Karpas-422 (cell line): ENCODE results near the gene HES7. TPM values are rescaled to one million over a fixed set of nuclear protein-coding genes. Genes with fewer than 3 reads are reported as not detected.
"Not testable (repeated sequence)": the region's sequence is repeated elsewhere in the genome, so short reads cannot be mapped to it uniquely, and the experiment has no call there.

Experiments used
- DNase-seq: peaks from one replicate; pipeline ENCODE4 v3.0.0-alpha.2; 2015
- H2AFZ ChIP-seq: fragments of 200-600 bp; sonication (generic); 2 replicates; pipeline ENCODE4 v1.6.1; 2014; ENCODE audit warnings: antibody characterized with exemption, low read length, mixed read lengths
- H3K27ac ChIP-seq: fragments of 200-600 bp; sonication (generic); 2 replicates; pipeline ENCODE4 v1.5.1; 2014; ENCODE audit warnings: mild to moderate bottlenecking, low read length, moderate library complexity
- H3K27me3 ChIP-seq: fragments of 200-600 bp; sonication (generic); 2 replicates; pipeline ENCODE4 v1.6.1; 2014; ENCODE audit warnings: low read length, mixed read lengths
- H3K36me3 ChIP-seq: fragments of 200-600 bp; sonication (generic); 2 replicates; pipeline ENCODE4 v1.6.1; 2014; ENCODE audit warnings: low read length, mixed read lengths; ENCODE audit not compliant: insufficient read depth
- H3K4me1 ChIP-seq: fragments of 200-600 bp; sonication (generic); 2 replicates; pipeline ENCODE4 v1.6.1; 2014; ENCODE audit warnings: mild to moderate bottlenecking, low read length, mixed read lengths
- H3K4me2 ChIP-seq: fragments of 200-600 bp; sonication (generic); 2 replicates; pipeline ENCODE4 v1.6.1; 2014; ENCODE audit warnings: low read length, low read depth, mild to moderate bottlenecking; ENCODE audit not compliant: poor library complexity, severe bottlenecking
- H3K4me3 ChIP-seq: fragments of 200-600 bp; sonication (generic); 2 replicates; pipeline ENCODE4 v1.5.1; 2014; ENCODE audit warnings: mild to moderate bottlenecking, antibody characterized with exemption, low read length, mixed read lengths
- H3K79me2 ChIP-seq: fragments of 200-600 bp; sonication (generic); 2 replicates; pipeline ENCODE4 v1.6.1; 2014; ENCODE audit warnings: mild to moderate bottlenecking, low read length, mixed read lengths
- H3K9ac ChIP-seq: fragments of 200-600 bp; sonication (generic); 2 replicates; pipeline ENCODE4 v1.6.0; 2014; ENCODE audit warnings: low read length
- H3K9me2 ChIP-seq: fragments of 200-600 bp; sonication (generic), shearing (Covaris generic); replicated peaks from 2 replicates; pipeline ENCODE4 v1.6.0; 2014; ENCODE audit warnings: mild to moderate bottlenecking, low read length, moderate library complexity; ENCODE audit not compliant: insufficient read depth
- H3K9me3 ChIP-seq: fragments of 300-700, 200-600 bp; sonication (generic); 2 replicates; pipeline ENCODE4 v1.6.1; 2014; ENCODE audit warnings: low read length, mixed read lengths
- H4K20me1 ChIP-seq: fragments of 200-600 bp; sonication (generic); 2 replicates; pipeline ENCODE4 v1.6.1; 2014; ENCODE audit warnings: mild to moderate bottlenecking, antibody characterized with exemption, low read length, low read depth; ENCODE audit not compliant: insufficient read depth
- total RNA-seq: library from RNA; depleted of rRNA; stranded (reverse); fragments of >200 nt; shearing (Covaris generic); gene quantifications from 2 replicates; pipeline ENCODE4 v1.2.3, GENCODE V29; 2014; ENCODE audit warnings: low replicate concordance

HES7 gene
- total RNA-seq, 1 experiment from 2014 or later, result 0.37 TPM

DNA sequence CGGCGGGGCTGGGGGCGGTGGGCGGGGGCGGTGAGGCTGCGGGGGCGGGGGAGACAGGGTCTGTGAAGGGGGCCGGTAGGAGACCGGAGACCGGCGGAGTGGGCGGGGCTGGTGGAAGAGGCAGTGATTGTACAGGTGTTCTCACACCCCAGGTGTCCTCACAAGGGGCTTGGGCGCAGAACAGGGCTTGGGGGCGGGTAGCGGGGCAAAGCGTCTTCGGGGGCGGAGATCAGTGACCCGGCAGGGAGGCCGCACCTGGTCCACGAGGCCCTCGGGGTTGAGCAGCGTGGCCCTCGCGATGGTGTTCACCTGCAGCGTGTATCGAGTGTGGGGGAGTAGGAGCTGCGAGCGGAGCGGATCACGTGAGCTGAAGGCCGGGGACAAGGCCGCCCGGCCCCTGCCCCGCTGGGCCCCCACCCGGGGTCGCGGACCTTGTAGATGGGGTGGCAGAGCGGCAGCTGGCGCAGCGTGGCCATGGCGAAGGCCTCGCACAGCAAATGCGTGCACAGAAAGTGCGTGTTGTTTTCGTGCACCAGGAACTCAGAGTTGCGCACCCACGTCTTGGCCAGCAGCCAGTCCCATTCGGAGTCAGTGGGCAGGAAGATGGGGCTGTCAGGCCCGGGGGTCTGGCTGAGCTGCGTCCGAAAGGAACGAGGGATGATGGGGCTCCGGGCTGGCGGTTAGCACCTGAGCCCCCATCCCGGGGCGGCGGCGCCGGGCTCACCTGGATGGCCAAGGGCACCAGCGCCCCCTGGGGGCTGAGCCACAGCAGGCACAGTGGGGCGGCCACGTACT, 14.0 kb downstream of the HES7 start:
- no peaks in the 10 kb centered on the region for H3K4me1 ChIP-seq
- no peaks in the 10 kb centered on the region for H4K20me1 ChIP-seq
- no peak overlapping the region for H3K4me2 ChIP-seq
- H3K27ac ChIP-seq, result no peak overlapping the region
- H2AFZ ChIP-seq, result no peak overlapping the region
- H3K4me3 ChIP-seq, result no peak overlapping the region
- no peaks in the 10 kb centered on the region for H3K9me3 ChIP-seq
- H3K9ac ChIP-seq, result no peak overlapping the region
- H3K79me2 ChIP-seq, result no peaks in the 10 kb centered on the region
- H3K27me3 ChIP-seq, result no peaks in the 10 kb centered on the region
- no peaks in the 10 kb centered on the region for H3K36me3 ChIP-seq
- peak; percentile 89 for DNase-seq
- H3K9me2 ChIP-seq, result no peaks in the 10 kb centered on the region

DNA sequence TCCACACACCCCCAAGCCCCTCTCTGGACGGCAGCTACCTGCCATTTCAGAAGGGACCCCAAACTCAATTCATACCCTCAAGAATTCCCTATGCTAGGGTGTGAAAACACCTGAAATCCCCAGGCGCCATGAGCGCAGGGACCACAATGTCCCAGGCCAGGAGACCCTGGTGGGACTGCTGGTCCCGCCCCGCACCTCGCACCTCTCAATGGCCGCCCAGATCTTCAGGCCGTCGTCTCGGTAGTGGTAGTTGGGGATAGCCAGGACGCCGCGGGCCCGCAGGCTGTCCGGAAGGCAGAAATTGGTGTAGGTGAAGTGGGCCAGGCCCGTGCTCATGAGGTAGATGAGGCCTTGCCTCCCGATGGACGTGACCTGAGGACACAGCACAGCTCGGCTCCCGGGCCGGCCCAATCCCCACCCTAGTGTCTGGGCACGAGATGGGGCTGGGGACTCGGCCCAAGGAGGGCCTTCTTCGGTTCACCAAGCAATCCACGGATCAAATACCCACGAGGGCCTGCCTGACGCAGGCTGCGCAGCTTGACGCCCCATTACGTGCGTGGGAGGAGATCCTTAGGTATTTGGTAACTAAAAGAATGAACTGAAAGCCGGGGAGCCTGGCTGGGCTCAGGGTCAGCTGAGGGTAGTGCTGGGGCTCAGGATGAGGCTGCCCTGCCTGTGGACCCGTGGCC, 14.8 kb downstream of the HES7 start:
- no peak overlapping the region for H3K4me2 ChIP-seq
- H3K79me2 ChIP-seq, result no peaks in the 10 kb centered on the region
- no peak for DNase-seq
- H3K27me3 ChIP-seq, result no peaks in the 10 kb centered on the region
- no peaks in the 10 kb centered on the region for H3K36me3 ChIP-seq
- H3K9ac ChIP-seq, result no peak overlapping the region
- no peak overlapping the region for H2AFZ ChIP-seq
- H3K9me3 ChIP-seq, result no peaks in the 10 kb centered on the region
- no peaks in the 10 kb centered on the region for H3K9me2 ChIP-seq
- H3K4me3 ChIP-seq, result no peak overlapping the region
- no peaks in the 10 kb centered on the region for H4K20me1 ChIP-seq
- H3K27ac ChIP-seq, result no peak overlapping the region
- H3K4me1 ChIP-seq, result no peaks in the 10 kb centered on the region

DNA sequence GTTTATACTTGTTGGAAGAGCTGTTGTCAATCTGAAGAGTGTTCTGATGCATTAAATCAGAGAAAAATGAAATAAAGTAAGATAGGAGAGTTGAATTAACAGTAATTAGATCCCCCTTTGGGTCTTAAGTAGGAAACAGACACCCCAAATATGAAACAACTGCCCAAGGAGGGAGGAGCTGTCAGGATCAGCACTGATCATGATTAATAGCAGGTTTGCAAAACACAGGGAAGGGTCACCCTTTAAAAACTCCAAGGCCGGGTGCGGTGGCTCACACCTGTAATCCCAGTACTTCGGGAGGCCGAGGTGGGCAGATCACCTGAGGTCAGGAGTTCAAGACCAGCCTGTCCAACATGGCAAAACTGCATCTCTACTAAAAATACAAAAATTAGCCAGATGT, 16.9 kb downstream of the HES7 start:
- not testable (repeated sequence) for H3K4me2 ChIP-seq, H3K9me3 ChIP-seq, H3K4me3 ChIP-seq, H3K4me1 ChIP-seq, DNase-seq, H4K20me1 ChIP-seq, H3K27ac ChIP-seq, H3K79me2 ChIP-seq, H3K9ac ChIP-seq, H3K36me3 ChIP-seq, H3K9me2 ChIP-seq, H3K27me3 ChIP-seq, H2AFZ ChIP-seq

DNA sequence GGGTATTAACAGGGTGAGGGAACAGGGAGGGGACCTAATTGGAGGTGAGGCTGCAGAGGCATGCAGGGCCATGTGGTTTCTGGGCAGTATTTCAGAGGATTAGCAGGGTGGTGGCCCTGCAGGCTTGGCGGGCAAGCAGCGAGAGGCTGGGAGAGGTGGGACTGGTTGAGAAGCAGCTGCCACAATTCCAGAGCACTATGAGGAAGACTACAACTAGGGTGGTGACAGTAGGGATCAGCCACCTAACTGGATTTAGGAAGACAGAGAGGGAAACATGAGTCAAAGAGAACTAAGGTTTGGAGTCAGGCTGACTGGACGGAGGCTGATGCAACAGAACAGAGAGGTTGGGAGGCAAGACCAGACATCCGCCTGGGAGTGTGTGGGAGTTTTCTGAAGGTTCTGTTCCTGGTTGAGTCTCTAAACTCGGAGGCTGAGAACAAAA, 17.9 kb downstream of the HES7 start:
- no peaks in the 10 kb centered on the region for H3K4me1 ChIP-seq
- H4K20me1 ChIP-seq, result no peaks in the 10 kb centered on the region
- H3K9me3 ChIP-seq, result no peaks in the 10 kb centered on the region
- H3K27ac ChIP-seq, result no peak overlapping the region
- no peaks in the 10 kb centered on the region for H3K9me2 ChIP-seq
- no peak overlapping the region for H3K9ac ChIP-seq
- no peaks in the 10 kb centered on the region for H3K27me3 ChIP-seq
- H2AFZ ChIP-seq, result no peak overlapping the region
- no peaks in the 10 kb centered on the region for H3K79me2 ChIP-seq
- no peak overlapping the region for H3K4me3 ChIP-seq
- no peak overlapping the region for H3K4me2 ChIP-seq
- DNase-seq, result no peak
- no peaks in the 10 kb centered on the region for H3K36me3 ChIP-seq

- Histone ChIP-seq H3K4me2 (no peak overlapping the region), H3K4me3 (no peak overlapping the region), H3K27me3 (no peaks in the 10 kb centered on the region), H3K79me2 (no peaks in the 10 kb centered on the region), H3K9me2 (no peaks in the 10 kb centered on the region), H2AFZ (no peak overlapping the region), H3K4me1 (peaks cover 2% of the 10 kb centered on the region; the same call in 1 of the 2 replicates), H3K9ac (no peak overlapping the region), H3K27ac (no peak overlapping the region), H3K36me3 (no peaks in the 10 kb centered on the region), H3K9me3 (no peaks in the 10 kb centered on the region), H4K20me1 (no peaks in the 10 kb centered on the region)
- no peak for DNase-seq
Measured at GRCh38 chr17:8104911-8105310, 19.0 kb downstream of the HES7 start.

DNA sequence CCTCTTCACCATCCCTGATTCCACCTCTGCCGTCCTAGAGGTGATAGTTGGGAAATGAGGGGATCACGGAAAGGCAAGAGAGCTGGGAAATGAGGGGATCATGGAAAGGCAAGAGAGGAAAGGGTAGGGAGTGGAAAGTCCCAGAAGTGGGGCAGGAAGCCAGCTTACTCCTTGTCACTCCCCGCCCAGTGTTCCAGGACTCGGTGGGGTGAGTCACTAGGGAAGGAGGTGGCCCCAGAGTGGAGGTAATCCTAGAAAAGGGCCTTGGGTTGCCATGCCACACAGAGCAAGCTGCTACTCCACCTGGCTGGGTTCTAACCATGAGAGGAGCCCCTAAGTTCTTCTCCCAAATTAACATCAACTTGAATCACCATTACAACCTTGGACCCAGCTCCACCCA, 20.4 kb downstream of the HES7 start:
- H3K79me2 ChIP-seq, result no peaks in the 10 kb centered on the region
- no peak overlapping the region for H2AFZ ChIP-seq
- H3K4me3 ChIP-seq, result no peak overlapping the region
- no peak overlapping the region for H3K9ac ChIP-seq
- H3K27me3 ChIP-seq, result no peaks in the 10 kb centered on the region
- no peaks in the 10 kb centered on the region for H3K9me2 ChIP-seq
- no peaks in the 10 kb centered on the region for H3K9me3 ChIP-seq
- no peak overlapping the region for H3K4me2 ChIP-seq
- peaks cover 2% of the 10 kb centered on the region; the same call in 1 of the 2 replicates for H3K4me1 ChIP-seq
- no peaks in the 10 kb centered on the region for H4K20me1 ChIP-seq
- DNase-seq, result no peak
- H3K27ac ChIP-seq, result no peak overlapping the region
- H3K36me3 ChIP-seq, result no peaks in the 10 kb centered on the region

DNA sequence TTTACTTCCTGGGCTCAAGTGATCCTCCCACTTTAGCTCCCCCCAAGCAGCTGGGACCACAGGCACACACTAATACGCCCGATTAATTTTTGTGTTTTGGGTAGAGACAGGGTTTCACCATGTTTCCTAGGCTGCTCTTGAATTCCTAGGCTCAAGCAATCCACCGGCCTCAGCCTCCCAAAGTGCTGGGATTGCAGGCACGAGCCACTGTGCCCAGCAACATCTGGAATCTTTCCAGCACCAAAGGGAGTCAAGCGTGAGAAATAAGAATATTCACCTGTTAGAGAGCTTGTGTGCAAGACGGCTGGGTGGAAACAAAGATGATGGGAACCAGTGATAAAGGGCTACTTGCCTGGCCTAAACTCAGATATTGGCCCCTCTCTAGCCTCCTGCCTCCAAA, 22.2 kb downstream of the HES7 start:
- H3K9ac ChIP-seq, result no peak overlapping the region
- no peak for DNase-seq
- no peaks in the 10 kb centered on the region for H3K27me3 ChIP-seq
- no peaks in the 10 kb centered on the region for H3K9me3 ChIP-seq
- H3K4me2 ChIP-seq, result no peak overlapping the region
- no peak overlapping the region for H2AFZ ChIP-seq
- no peak overlapping the region for H3K27ac ChIP-seq
- no peaks in the 10 kb centered on the region for H3K9me2 ChIP-seq
- H3K36me3 ChIP-seq, result no peaks in the 10 kb centered on the region
- no peak overlapping the region for H3K4me3 ChIP-seq
- no peaks in the 10 kb centered on the region for H3K79me2 ChIP-seq
- H4K20me1 ChIP-seq, result no peaks in the 10 kb centered on the region
- H3K4me1 ChIP-seq, result peaks cover 2% of the 10 kb centered on the region; the same call in 1 of the 2 replicates

DNA sequence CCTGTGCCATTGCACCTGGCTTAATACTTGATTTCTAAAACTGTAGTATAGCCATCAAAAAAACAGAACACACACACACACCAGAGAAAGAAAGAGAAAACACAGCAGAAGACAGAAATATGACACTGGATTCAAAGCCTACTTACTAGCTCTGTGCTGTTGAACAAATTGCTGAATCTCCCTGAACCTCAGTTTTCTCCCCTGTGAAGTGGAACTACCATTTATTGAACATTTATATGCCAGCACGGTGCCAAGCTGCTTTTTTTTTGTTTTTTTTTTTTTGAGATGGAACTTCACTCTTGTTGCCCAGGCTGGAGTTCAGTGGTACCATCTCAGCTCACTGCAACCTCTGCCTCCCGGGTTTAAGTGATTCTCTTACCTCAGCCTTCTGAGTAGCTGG, 23.1 kb downstream of the HES7 start:
- Histone ChIP-seq H2AFZ (no peak overlapping the region), H3K4me3 (no peak overlapping the region), H3K4me2 (no peak overlapping the region), H3K9me2 (no peaks in the 10 kb centered on the region), H3K4me1 (peaks cover 2% of the 10 kb centered on the region; the same call in 1 of the 2 replicates), H3K9me3 (no peaks in the 10 kb centered on the region), H3K36me3 (no peaks in the 10 kb centered on the region), H3K27me3 (no peaks in the 10 kb centered on the region), H3K27ac (no peak overlapping the region), H3K79me2 (no peaks in the 10 kb centered on the region), H3K9ac (no peak overlapping the region), H4K20me1 (no peaks in the 10 kb centered on the region)
- DNase-seq, result no peak
